OCI-LY1 (cell line): ENCODE measurements around the gene ASPG.

Experiments
- H2AFZ ChIP-seq: fragments of 200-600 bp; sonication (generic), shearing (Covaris generic); 2 replicates; pipeline ENCODE4 v1.6.0; 2014; ENCODE audit warnings: antibody characterized with exemption, mild to moderate bottlenecking, low read length
- H3F3A ChIP-seq: fragments of 200-600 bp; sonication (generic), shearing (Covaris generic); 2 replicates; pipeline ENCODE4 v1.6.0; 2014; ENCODE audit warnings: mild to moderate bottlenecking, antibody characterized with exemption, low read length, moderate library complexity; ENCODE audit not compliant: insufficient read depth
- H3K27ac ChIP-seq: fragments of 200-600 bp; sonication (generic); 2 replicates; pipeline ENCODE4 v1.5.1; 2014; ENCODE audit warnings: low read length, mixed run types, mild to moderate bottlenecking, low read depth; ENCODE audit not compliant: poor library complexity, severe bottlenecking
- H3K27me3 ChIP-seq: fragments of 200-600 bp; sonication (generic); 2 replicates; pipeline ENCODE4 v1.6.0; 2014; ENCODE audit warnings: antibody characterized with exemption, mild to moderate bottlenecking, low read length, moderate library complexity; ENCODE audit not compliant: insufficient read depth
- H3K36me3 ChIP-seq: fragments of 200-600 bp; sonication (generic); 2 replicates; pipeline ENCODE4 v1.6.1; 2014; ENCODE audit warnings: mild to moderate bottlenecking, antibody characterized with exemption, low read length, moderate library complexity, mixed read lengths; ENCODE audit not compliant: insufficient read depth
- H3K4me1 ChIP-seq: fragments of 200-600 bp; sonication (generic); 2 replicates; pipeline ENCODE4 v1.5.1; 2014; ENCODE audit warnings: mild to moderate bottlenecking, low read length, moderate library complexity; ENCODE audit not compliant: insufficient read depth, severe bottlenecking
- H3K4me2 ChIP-seq: fragments of 200-600 bp; sonication (generic), shearing (Covaris generic); 2 replicates; pipeline ENCODE4 v1.6.1; 2014; ENCODE audit warnings: low read length
- H3K4me3 ChIP-seq: fragments of 200-600 bp; sonication (generic); 2 replicates; pipeline ENCODE4 v1.5.1; 2014; ENCODE audit warnings: low read length, low read depth, mild to moderate bottlenecking, mixed read lengths; ENCODE audit not compliant: poor library complexity, severe bottlenecking
- H3K79me2 ChIP-seq: fragments of 200-600 bp; shearing (Covaris generic); 2 replicates; pipeline ENCODE4 v1.6.1; 2016; ENCODE audit warnings: mixed run types, low read length, mixed read lengths; ENCODE audit not compliant: insufficient read depth
- H3K9ac ChIP-seq: fragments of 200-600 bp; sonication (generic), shearing (Covaris generic); 2 replicates; pipeline ENCODE4 v1.6.1; 2014; ENCODE audit warnings: mild to moderate bottlenecking, low read length, mixed read lengths
- H3K9me2 ChIP-seq: fragments of 200-600 bp; sonication (generic), shearing (Covaris generic); 2 replicates; pipeline ENCODE4 v1.6.1; 2014; ENCODE audit warnings: low read depth, mild to moderate bottlenecking, low read length, mixed read lengths
- H3K9me3 ChIP-seq: fragments of 200-600 bp; shearing (Covaris generic); 2 replicates; pipeline ENCODE4 v1.6.1; 2014; ENCODE audit warnings: low read length, mixed read lengths
- H4K20me1 ChIP-seq: fragments of 200-600 bp; sonication (generic), shearing (Covaris generic); 2 replicates; pipeline ENCODE4 v1.6.0; 2016; ENCODE audit warnings: mild to moderate bottlenecking, low read length; ENCODE audit not compliant: insufficient read depth
- CTCF ChIP-seq: fragments of 200-600 bp; sonication (generic), shearing (Covaris generic); IDR thresholded peaks from 2 replicates; pipeline ENCODE4 v1.5.1; 2017; ENCODE audit warnings: mild to moderate bottlenecking, antibody characterized with exemption, low read length, moderate library complexity, mixed read lengths
- EZH2 ChIP-seq: fragments of 200-600 bp; sonication (generic), shearing (Covaris generic); IDR thresholded peaks from 2 replicates; pipeline ENCODE4 v1.8.0; 2017; ENCODE audit warnings: borderline replicate concordance, mixed run types, mild to moderate bottlenecking, antibody characterized with exemption, low read length, moderate library complexity, mixed read lengths

The ASPG gene

GRCh38 chr14:104072586-104072985 is 12.9 kb upstream of the ASPG start:
- no peaks in the 10 kb centered on the region for H3K9me2 ChIP-seq
- no peak overlapping the region for H3K27ac ChIP-seq
- H3K27me3 ChIP-seq, result peaks cover 9% of the 10 kb centered on the region; the same call in 1 of the 2 replicates
- no peaks in the 10 kb centered on the region for H3K4me1 ChIP-seq
- H3F3A ChIP-seq, result no peaks in the 10 kb centered on the region
- H3K9ac ChIP-seq, result no peak overlapping the region
- H3K79me2 ChIP-seq, result no peaks in the 10 kb centered on the region
- TF ChIP-seq EZH2 (no peak), CTCF (no peak)
- H3K4me2 ChIP-seq, result no peak overlapping the region
- H3K9me3 ChIP-seq, result peaks cover 7% of the 10 kb centered on the region
- H3K4me3 ChIP-seq, result no peak overlapping the region
- no peaks in the 10 kb centered on the region for H4K20me1 ChIP-seq
- H3K36me3 ChIP-seq, result no peaks in the 10 kb centered on the region; the same call in 1 of the 2 replicates
- H2AFZ ChIP-seq, result no peak overlapping the region

GRCh38 chr14:104073764-104074163 is 11.7 kb upstream of the ASPG start:
- Histone ChIP-seq H3K9ac (no peak overlapping the region), H3K4me2 (no peak overlapping the region), H3K36me3 (no peaks in the 10 kb centered on the region; the same call in 1 of the 2 replicates), H2AFZ (no peak overlapping the region), H3K4me1 (no peaks in the 10 kb centered on the region), H4K20me1 (no peaks in the 10 kb centered on the region), H3K27me3 (peaks cover 4% of the 10 kb centered on the region; the same call in 1 of the 2 replicates), H3F3A (no peaks in the 10 kb centered on the region), H3K27ac (no peak overlapping the region), H3K4me3 (no peak overlapping the region), H3K9me2 (no peaks in the 10 kb centered on the region), H3K9me3 (peaks cover 7% of the 10 kb centered on the region), H3K79me2 (no peaks in the 10 kb centered on the region)
- no peak for TF ChIP-seq EZH2
- no peak for TF ChIP-seq CTCF

GRCh38 chr14:104075530-104076151 is 9.9 kb upstream of the ASPG start:
- H3K4me3 ChIP-seq, result no peak overlapping the region
- no peak overlapping the region for H3K9ac ChIP-seq
- no peaks in the 10 kb centered on the region; the same call in 1 of the 2 replicates for H3K36me3 ChIP-seq
- no peak overlapping the region for H3K4me2 ChIP-seq
- TF ChIP-seq EZH2 (no peak), CTCF (peak; percentile 64)
- no peaks in the 10 kb centered on the region for H3K4me1 ChIP-seq
- H3K27ac ChIP-seq, result no peak overlapping the region
- no peaks in the 10 kb centered on the region for H3K79me2 ChIP-seq
- H3K9me3 ChIP-seq, result peaks cover 7% of the 10 kb centered on the region
- H3F3A ChIP-seq, result no peaks in the 10 kb centered on the region
- no peaks in the 10 kb centered on the region for H3K9me2 ChIP-seq
- no peaks in the 10 kb centered on the region for H4K20me1 ChIP-seq
- no peak overlapping the region for H2AFZ ChIP-seq
- peaks cover 4% of the 10 kb centered on the region; the same call in 1 of the 2 replicates for H3K27me3 ChIP-seq
